GM19395 (cell line): ENCODE results near the gene RBMY1E.
"Not testable (repeated sequence)": the region's sequence is repeated elsewhere in the genome, so short reads cannot be mapped to it uniquely, and the experiment has no call there.

Experiments
- ATAC-seq: cut with Tn5 transposase; IDR thresholded peaks from one replicate; pipeline ENCODE4 v1.9.1; 2021; ENCODE audit warnings: mild to moderate bottlenecking, moderate library complexity; ENCODE audit not compliant: unreplicated experiment

Gene RBMY1E

GRCh38 chrY:21917932-21918331 is at the start of gene RBMY1E:
RBMY1E (minus strand) TSS chrY:21918032; CDS start chrY:21916054, 1,978 bp downstream.
- not testable (repeated sequence) for ATAC-seq

- ATAC-seq = not testable (repeated sequence)
Observed at GRCh38 chrY:21894426-21894825, 23.4 kb downstream of the RBMY1E start, which contains the start of gene RBMY1D. RBMY1D (minus strand) TSS chrY:21894526; CDS start chrY:21892513, 2,013 bp downstream.

- ATAC-seq = not testable (repeated sequence)
Observed at GRCh38 chrY:21869407-21870076, 48.3 kb downstream of the RBMY1E start.
